ENCODE results near the gene ZC3H12D.

Gene ZC3H12D

GRCh38 chr6:149443411-149444181 lies 41.2 kb downstream of the ZC3H12D start:
- peak in 19 of 56 donors; percentile 13 to 62 (median 28) for DNase-seq

- DNase-seq = no peak
Measured at GRCh38 chr6:149441740-149442139, 43.1 kb downstream of the ZC3H12D start.

- no peak for DNase-seq
Measured at GRCh38 chr6:149440735-149441671, 43.8 kb downstream of the ZC3H12D start.

- DNase-seq = no peak
Measured at GRCh38 chr6:149439626-149440025, 45.2 kb downstream of the ZC3H12D start.

- no peak for DNase-seq
Measured at GRCh38 chr6:149438855-149439254, 46.0 kb downstream of the ZC3H12D start.

- no peak for DNase-seq
Measured at GRCh38 chr6:149437212-149437611, 47.6 kb downstream of the ZC3H12D start.

- DNase-seq = no peak
Measured at GRCh38 chr6:149436647-149437046, 48.2 kb downstream of the ZC3H12D start.

- DNase-seq = no peak
Measured at GRCh38 chr6:149435919-149436586, 48.8 kb downstream of the ZC3H12D start.

GRCh38 chr6:149433881-149434280 lies 50.9 kb downstream of the ZC3H12D start:
- DNase-seq = no peak

- DNase-seq = no peak
Measured at GRCh38 chr6:149433405-149433804, 51.4 kb downstream of the ZC3H12D start.

GRCh38 chr6:149431905-149432775 lies 52.7 kb downstream of the ZC3H12D start:
- peak; percentile 31 to 96 (median 80) for DNase-seq

GRCh38 chr6:149429427-149430360 lies 55.1 kb downstream of the ZC3H12D start:
- no peak for DNase-seq

GRCh38 chr6:149428606-149429005 lies 56.2 kb downstream of the ZC3H12D start:
- no peak for DNase-seq

- no peak for DNase-seq
Measured at GRCh38 chr6:149425754-149426153, 59.1 kb downstream of the ZC3H12D start.

GRCh38 chr6:149425224-149425623 lies 59.6 kb downstream of the ZC3H12D start:
- no peak for DNase-seq

- DNase-seq = no peak
Measured at GRCh38 chr6:149423964-149424440, 60.8 kb downstream of the ZC3H12D start.

- DNase-seq = no peak
Measured at GRCh38 chr6:149422581-149422980, 62.2 kb downstream of the ZC3H12D start.

- no peak for DNase-seq
Measured at GRCh38 chr6:149421132-149421531, 63.7 kb downstream of the ZC3H12D start.

- no peak for DNase-seq
Measured at GRCh38 chr6:149419696-149420404, 65.0 kb downstream of the ZC3H12D start.
